HepG2 (cell line): ENCODE results near the gene TMEM131. TPM values are rescaled to one million over a fixed set of nuclear protein-coding genes. Genes with fewer than 3 reads are reported as not detected.
A peak's percentile ranks its signal among the peaks of the same experiment; 100 is the strongest.

ENCODE experiments used
- ATAC-seq: fragments of 200-7000 bp; cut with Tn5 transposase; 3 replicates; pipeline ENCODE4 v1.9.1; 2020; ENCODE audit warnings: mild to moderate bottlenecking, moderate library complexity
- BruUV-seq: library from RNA; stranded (reverse); fragments of 400-500 nt; replicated peaks from 2 replicates; lab custom pipeline; 2021; lab: Mats Ljungman, UMichigan
- CTCF ChIA-PET: fragments of 300-600 bp; formaldehyde crosslinking; extraction: SDS; loops from one replicate; lab custom pipeline; 2021; ENCODE audit warnings: low total read pairs, inconsistent platforms, low intra/inter-chr PET ratio; lab: Yijun Ruan, JAX
- POLR2A ChIA-PET: fragments of 350-600 bp; sonication (Branson Sonifier 250); formaldehyde crosslinking; loops from one replicate; lab custom pipeline; 2020; ENCODE audit warnings: antibody characterized with exemption, inconsistent platforms; lab: Yijun Ruan, JAX
- DNase-seq: peaks from one replicate; pipeline ENCODE4 v3.0.0-alpha.2; 2015; ENCODE audit warnings: low spot score
- FAIRE-seq: peaks from 3 replicates; lab custom pipeline; 2011; peaks lifted over from hg19 to GRCh38; lab: Jason Lieb, UNC
- H2AFZ ChIP-seq: one replicate; pipeline ENCODE4 v1.6.1; 2011; ENCODE audit warnings: low read length, inconsistent platforms
- H3K27ac ChIP-seq: fragments of 300-600 bp; 3 replicates; pipeline ENCODE4 v1.8.0; 2011; ENCODE audit warnings: mixed run types, mild to moderate bottlenecking, mixed read lengths, low read length, inconsistent platforms; ENCODE audit not compliant: insufficient read depth; ENCODE audit errors: extremely low read length
- H3K27me3 ChIP-seq, 2 experiments: fragments of 200-600 bp in 1 of 2; 2 replicates in 1 of 2; 3 replicates in 1 of 2; pipeline versions ENCODE4 v1.6.0 to v1.8.0; 2011; ENCODE audit warnings: low read length in 2 of 2, mild to moderate bottlenecking in 2 of 2, moderate library complexity in 2 of 2, inconsistent platforms in 1 of 2; ENCODE audit not compliant: insufficient read depth in 2 of 2, control insufficient read depth in 1 of 2
- H3K36me3 ChIP-seq, 2 experiments: fragments of 200-600 bp in 1 of 2; replicated peaks in 1 of 2; 2 replicates in 1 of 2; 3 replicates in 1 of 2; pipeline versions ENCODE4 v1.5.1 to v1.8.0; 2011; ENCODE audit warnings: low read length in 2 of 2, inconsistent platforms in 1 of 2; ENCODE audit not compliant: insufficient read depth in 2 of 2, control insufficient read depth in 1 of 2
- H3K4me1 ChIP-seq: 2 replicates; pipeline ENCODE4 v1.5.1; 2012; ENCODE audit warnings: low read length, inconsistent platforms; ENCODE audit not compliant: insufficient read depth
- H3K4me2 ChIP-seq: 2 replicates; pipeline ENCODE4 v1.6.0; 2011; ENCODE audit warnings: low read depth, low read length, inconsistent platforms
- H3K4me3 ChIP-seq, 3 experiments: fragments of 200-600 bp in 1 of 3; sonication (generic), shearing (Covaris generic) in 1 of 3; replicated peaks in 1 of 3; 2 replicates each; pipeline ENCODE4 v1.5.1; 2011 to 2016; ENCODE audit warnings: low read length in 3 of 3, inconsistent platforms in 2 of 3, low read depth in 2 of 3, mild to moderate bottlenecking in 2 of 3, control low read depth in 1 of 3, mixed read lengths in 1 of 3; ENCODE audit not compliant: insufficient read depth in 1 of 3
- H3K79me2 ChIP-seq: one replicate; pipeline ENCODE4 v1.6.1; 2011; ENCODE audit warnings: low read length, inconsistent platforms; ENCODE audit not compliant: insufficient read depth
- H3K9ac ChIP-seq: 2 replicates; pipeline ENCODE4 v1.6.0; 2011; ENCODE audit warnings: mild to moderate bottlenecking, low read depth, low read length, inconsistent platforms; ENCODE audit not compliant: insufficient read depth
- H3K9me3 ChIP-seq: 2 replicates; pipeline ENCODE4 v1.5.1; 2012; ENCODE audit warnings: mild to moderate bottlenecking, low read length
- H4K20me1 ChIP-seq: 2 replicates; pipeline ENCODE4 v1.6.0; 2011; ENCODE audit warnings: inconsistent platforms, mild to moderate bottlenecking, low read length, moderate library complexity; ENCODE audit not compliant: insufficient read depth
- ATF7 ChIP-seq, 2 experiments: fragments of 450-650 bp in 1 of 2; sonication (generic) in 1 of 2; formaldehyde crosslinking in 1 of 2; IDR thresholded peaks; 2 replicates each; pipeline versions ENCODE4 v1.4.0 to v1.6.1; 2016 to 2020; ENCODE audit warnings: antibody characterized with exemption in 1 of 2, mild to moderate bottlenecking in 1 of 2, missing genetic modification reagents in 1 of 2
- CTCF ChIP-seq: sonication (generic); formaldehyde crosslinking; IDR thresholded peaks from 2 replicates; pipeline ENCODE4 v1.5.0; 2020; ENCODE audit warnings: mild to moderate bottlenecking, missing genetic modification reagents, moderate library complexity
- FOXM1 ChIP-seq: sonication (generic); formaldehyde crosslinking; IDR thresholded peaks from 2 replicates; pipeline ENCODE4 v1.5.0; 2020; ENCODE audit warnings: missing genetic modification reagents
- NBN ChIP-seq: fragments of 450-650 bp; conservative IDR thresholded peaks from 2 replicates; pipeline ENCODE4 v1.6.1; 2017
- PATZ1 ChIP-seq: sonication (generic); formaldehyde crosslinking; IDR thresholded peaks from 2 replicates; pipeline ENCODE4 v1.4.0; 2020; ENCODE audit warnings: missing genetic modification reagents
- RAD21 ChIP-seq: fragments of 450-650 bp; formaldehyde crosslinking; IDR thresholded peaks from 2 replicates; pipeline ENCODE4 v1.5.0; 2020; ENCODE audit warnings: mild to moderate bottlenecking
- RBM22 ChIP-seq: fragments of 200-400 bp; formaldehyde crosslinking; optimal IDR thresholded peaks from 2 replicates; pipeline ENCODE3; 2017; ENCODE audit warnings: mild to moderate bottlenecking, low read length, moderate library complexity
- SMC3 ChIP-seq: IDR thresholded peaks from 2 replicates; pipeline ENCODE4 v1.6.1; 2011; ENCODE audit warnings: low read length, improper control_type of control experiment
- STAG1 ChIP-seq: sonication (generic); formaldehyde crosslinking; IDR thresholded peaks from 2 replicates; pipeline ENCODE4 v1.4.0; 2020; ENCODE audit warnings: missing genetic modification reagents
- XRCC5 ChIP-seq: fragments of 200-400 bp; formaldehyde crosslinking; optimal IDR thresholded peaks from 2 replicates; pipeline ENCODE3; 2017; ENCODE audit warnings: mild to moderate bottlenecking, low read length
- ZNF232 ChIP-seq: sonication (generic); formaldehyde crosslinking; IDR thresholded peaks from 2 replicates; pipeline ENCODE4 v1.4.0; 2020; ENCODE audit warnings: missing genetic modification reagents, borderline replicate concordance
- ZNF276 ChIP-seq: sonication (generic); formaldehyde crosslinking; IDR thresholded peaks from 2 replicates; pipeline ENCODE4 v1.4.0; 2020; ENCODE audit warnings: mild to moderate bottlenecking, low read depth, missing genetic modification reagents
- ZNF333 ChIP-seq: sonication (generic); formaldehyde crosslinking; IDR thresholded peaks from 2 replicates; pipeline ENCODE4 v1.4.0; 2020; ENCODE audit warnings: mild to moderate bottlenecking, missing genetic modification reagents, borderline replicate concordance
- WGBS: methylation state at CpG from one replicate; pipeline ENCODE4 v1.1.6; 2017; ENCODE audit warnings: low lambda C conversion rate; 5-methylcytosine and 5-hydroxymethylcytosine counted together
- in situ Hi-C: cut with HindIII; loops from 2 replicates; pipeline ENCODE4 v1.10.0; 2017; ENCODE audit warnings: low pct_unique_long_range_greater_than_20kb; ENCODE audit not compliant: extremely low pct_ligation_motif_present
- intact Hi-C: fragments of 100-400 bp; cut with micrococcal nuclease; formaldehyde crosslinking; loops from one replicate; pipeline ENCODE4 v1.10.0; 2022; ENCODE audit not compliant: unreplicated experiment
- polyA plus RNA-seq, 8 experiments: library from polyadenylated mRNA; depleted of rRNA in 3 of 8; stranded (reverse) in 7 of 8; unstranded in 1 of 8; fragments of >200 nt; fragmentation: Illumina TruSeq in 4 of 8; extraction: Trizol in 4 of 8; gene quantifications; 2 replicates each; pipeline versions ENCODE4 v1.2.1 to v1.2.3, GENCODE V29; 2011 to 2016; ENCODE audit warnings: low read depth in 4 of 8, missing spikeins in 1 of 8, mixed read lengths in 1 of 8; ENCODE audit not compliant: insufficient read depth in 1 of 8
- total RNA-seq, 5 experiments: library from RNA; depleted of rRNA; stranded (reverse); fragments of >200 nt; fragmentation: Illumina TruSeq; extraction: Trizol; gene quantifications; 2 replicates each; pipeline ENCODE4 v1.2.3, GENCODE V29; 2016; ENCODE audit warnings: low read depth in 1 of 5

The TMEM131 gene
- total and polyA plus RNA-seq, 2 of the 13 experiments (the other 11 are each of a cell fraction or from before 2014, with no cell fraction given): 17.9 to 19.5 TPM

GRCh38 chr2:97775074-97775473 lies 220.7 kb downstream of the TMEM131 start:
- 97% methylated on average over 11 of the region's 11 CpGs for WGBS
- in situ Hi-C loops (no loop called here), intact Hi-C loops (no loop called here)
- H3K79me2 ChIP-seq: no peaks in the 10 kb centered on the region
- H3K36me3 ChIP-seq: peaks cover 1 to 42% of the 10 kb centered on the region in 2 experiments; a peak in 4 of 5 replicates
- POLR2A ChIA-PET: no interaction called here
- no peak overlapping the region for H3K4me3 ChIP-seq
- no TSS peak for BruUV-seq
- no peak overlapping the region for H3K27ac ChIP-seq
- no peaks in the 10 kb centered on the region for H3K27me3 ChIP-seq
- no peak for ATAC-seq
- CTCF ChIA-PET: interaction anchor here (2.0 kb wide), 1 partner anchor 610 kb away, joined by 7 read pairs; no protein-coding TSS in a partner anchor
- FAIRE-seq: no peak
- no peaks in the 10 kb centered on the region for H3K9me3 ChIP-seq
- no peak overlapping the region for H3K9ac ChIP-seq
- no peak for DNase-seq
- H2AFZ ChIP-seq: no peak overlapping the region
- no peak overlapping the region for H3K4me2 ChIP-seq
- TF ChIP-seq FOXM1 (CRISPR knock-in tag): no peak
- H4K20me1 ChIP-seq: no peaks in the 10 kb centered on the region
- no peaks in the 10 kb centered on the region for H3K4me1 ChIP-seq

DNA sequence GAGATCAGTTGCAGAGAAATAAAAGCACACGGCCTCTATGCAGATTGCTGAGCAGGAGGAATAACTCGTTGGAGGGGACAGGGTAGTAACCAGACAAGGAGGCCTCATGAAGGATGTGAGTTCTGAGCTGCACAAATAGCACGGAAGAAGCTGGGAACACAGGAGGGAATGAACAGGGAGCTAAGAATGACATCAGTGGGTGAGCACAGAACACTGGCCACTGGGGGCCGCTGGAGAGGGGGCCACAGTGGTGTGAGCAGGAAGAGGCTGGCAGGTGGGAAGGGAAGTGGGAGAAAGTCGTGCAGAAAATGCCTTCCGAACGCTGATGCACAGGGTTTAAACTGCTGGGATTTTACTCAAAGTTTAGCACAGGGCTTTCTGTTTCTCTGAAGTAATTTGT lies 221.3 kb downstream of the TMEM131 start:
- no TSS peak for BruUV-seq
- H3K27ac ChIP-seq: no peak overlapping the region
- no peaks in the 10 kb centered on the region for H3K27me3 ChIP-seq
- peaks cover 3 to 42% of the 10 kb centered on the region in 2 experiments; a peak in 4 of 5 replicates for H3K36me3 ChIP-seq
- peak; percentile 72 for TF ChIP-seq XRCC5
- TF ChIP-seq ZNF232: no peak
- peak; percentile 29; the same call in 1 of the 2 replicates for TF ChIP-seq SMC3
- TF ChIP-seq STAG1 (CRISPR knock-in tag): peak; percentile 76
- TF ChIP-seq PATZ1 (CRISPR knock-in tag): 0 out of 2 replicates have a peak, but pooled peaks have one; percentile 33
- peak; percentile 37; the same call in 1 of the 2 replicates for TF ChIP-seq RAD21 (CRISPR knock-in tag)
- TF ChIP-seq ATF7 (IDR thresholded peaks at IDR 0.05): peak; percentile 48; the same call in 1 of the 2 replicates
- TF ChIP-seq ATF7 (CRISPR knock-in tag; IDR thresholded peaks at IDR 0.05): peak; percentile 32; the same call in 1 of the 2 replicates
- TF ChIP-seq ZNF276 (CRISPR knock-in tag): 0 out of 2 replicates have a peak, but pooled peaks have one; percentile 28
- peak; percentile 85 for TF ChIP-seq RBM22
- no peak for TF ChIP-seq ZNF333 (CRISPR knock-in tag)
- no peak for TF ChIP-seq NBN
- peak; percentile 70 for TF ChIP-seq CTCF (CRISPR knock-in tag)
- TF ChIP-seq, all 625 proteins: peak for 9
- Histone ChIP-seq H3K4me3 (no peak overlapping the region), H3K9me3 (no peaks in the 10 kb centered on the region), H4K20me1 (no peaks in the 10 kb centered on the region), H2AFZ (no peak overlapping the region), H3K9ac (no peak overlapping the region), H3K4me1 (no peaks in the 10 kb centered on the region), H3K4me2 (no peak overlapping the region), H3K79me2 (no peaks in the 10 kb centered on the region)
- WGBS: 63% methylated on average over 7 of the region's 7 CpGs
- in situ Hi-C loops (no loop called here), intact Hi-C loops (no loop called here)
- POLR2A ChIA-PET: no interaction called here
- ATAC-seq (peak; percentile 98), DNase-seq (peak; percentile 24), FAIRE-seq (no peak)
- CTCF ChIA-PET: interaction anchor here (2.0 kb wide), 1 partner anchor 611 kb away, joined by 7 read pairs; no protein-coding TSS in a partner anchor
